ENCODE data around the gene STX16. TPM values are rescaled to one million over a fixed set of nuclear protein-coding genes. Genes with fewer than 3 reads are reported as not detected.

STX16 gene
- total and polyA plus RNA-seq, 9 of the 15 experiments (the other 6 are each of a cell fraction or from before 2014, with no cell fraction given) = 4.4 to 43.5 (median 14.7) TPM

GRCh38 chr20:58636396-58636982 is 14.6 kb upstream of the STX16 start:
- Histone ChIP-seq H3K4me2 (ENCODE audit: insufficient read depth, low read length) (no peak overlapping the region), H3K9me3 (replicated peaks; ENCODE audit: control insufficient read depth, insufficient read depth, low read depth, low read length) (no peaks in the 10 kb centered on the region), H4K20me1 (replicated peaks; ENCODE audit: control insufficient read depth, insufficient read depth, low read length) (no peaks in the 10 kb centered on the region), H3K27ac (ENCODE audit: extremely low read depth, low read depth, low read length) (no peak overlapping the region), H3K36me3 (ENCODE audit: control insufficient read depth, insufficient read depth, low read length) (no peaks in the 10 kb centered on the region), H3K27me3 (ENCODE audit: control insufficient read depth in 2 of 2, insufficient read depth in 2 of 2, low read length in 2 of 2) (peaks cover 0 to 11% of the 10 kb centered on the region in 2 experiments; a peak in 2 of 5 replicates), H3K9me1 (ENCODE audit: control insufficient read depth, insufficient read depth, low read length) (no peaks in the 10 kb centered on the region), H3K79me2 (ENCODE audit: control insufficient read depth, insufficient read depth, low read length) (no peaks in the 10 kb centered on the region), H2AFZ (ENCODE audit: low read depth, low read length) (no peak overlapping the region), H3K4me3 (no peak overlapping the region), H3K9ac (ENCODE audit: insufficient read depth in 1 of 2, low read depth in 2 of 2, low read length in 2 of 2) (no peak overlapping the region), H3K4me1 (replicated peaks in 1 of 2; ENCODE audit: control insufficient read depth in 2 of 2, insufficient read depth in 2 of 2, low read length in 2 of 2) (peaks cover 21 to 23% of the 10 kb centered on the region in 2 experiments; a peak in 4 of 5 replicates)
- intact Hi-C loops (cut with micrococcal nuclease) = no loop called here
- DNase-seq (ENCODE audit: extremely low read depth in 1 of 4, low spot score in 3 of 4) (no peak), FAIRE-seq (no peak), ATAC-seq (no peak)
- ChIA-PET CTCF (ENCODE audit: low intra/inter-chr PET ratio) (no interaction called here), POLR2A (no interaction called here)
- in situ Hi-C loops (cut with MboI) = loop anchor here (25.0 kb wide), 1 partner anchor 399 kb away; the partner anchor contains the start of gene ANKRD60
- 44% methylated on average over 9 of the region's 10 CpGs for WGBS (ENCODE audit: insufficient coverage, low coverage, missing lambda C conversion rate)
- BruUV-seq (replicated peaks) = no TSS peak
- TF ChIP-seq BCOR (IDR thresholded peaks at IDR 0.05) (peak; percentile 41; the same call in 1 of the 2 replicates), RBM25 (IDR thresholded peaks at IDR 0.05; ENCODE audit: low read depth, low read length, severe bottlenecking) (peak; percentile 21), PTBP1 (IDR thresholded peaks at IDR 0.05; ENCODE audit: low read depth, low read length) (no peak), SMARCA5 (IDR thresholded peaks at IDR 0.05) (0 out of 2 replicates have a peak, but pooled peaks have one; percentile 49), ASH1L (IDR thresholded peaks at IDR 0.05; ENCODE audit: borderline replicate concordance, low read depth, partially characterized antibody) (no peak), ELF4 (CRISPR knock-in tag; IDR thresholded peaks at IDR 0.05) (no peak), ZFP36 (IDR thresholded peaks at IDR 0.05; ENCODE audit: low read depth, low read length, partially characterized antibody) (peak; percentile 95)
